ENCODE measurements around the gene RPA3. TPM values are rescaled to one million over a fixed set of nuclear protein-coding genes. Genes with fewer than 3 reads are reported as not detected.

Gene RPA3
- total RNA-seq, 1 experiment from 2014 or later, result 44.2 TPM

GRCh38 chr7:7707246-7707645 lies 11.2 kb downstream of the RPA3 start:
- H3K27ac Mint-ChIP-seq (ENCODE audit: low read depth, unreplicated experiment), result no peak overlapping the region
- no TSS peak for BruUV-seq (replicated peaks)
- H3K4me1 Mint-ChIP-seq (ENCODE audit: insufficient read depth, unreplicated experiment), result peaks cover 21% of the 10 kb centered on the region

GRCh38 chr7:7706556-7707172 lies 11.7 kb downstream of the RPA3 start:
- no peaks in the 10 kb centered on the region for H3K27me3 Mint-ChIP-seq (ENCODE audit: insufficient read depth, unreplicated experiment)
- intact Hi-C loops (cut with micrococcal nuclease), result no loop called here
- ChIA-PET POLR2A (interaction anchor here (0.8 to 3.2 kb wide), 2 partner anchors 12 to 65 kb away, joined by 5 to 9 read pairs; partner anchors contain the start of gene UMAD1), CTCF (no interaction called here)
- H3K4me3 Mint-ChIP-seq (ENCODE audit: unreplicated experiment), result no peak overlapping the region
- BruUV-seq (replicated peaks), result no TSS peak
- no peak for TF ChIP-seq CTCF (IDR thresholded peaks at IDR 0.05; ENCODE audit: unreplicated experiment)
- DNase-seq (ENCODE audit: unreplicated experiment), result no peak
- peaks cover 21% of the 10 kb centered on the region for H3K4me1 Mint-ChIP-seq (ENCODE audit: insufficient read depth, unreplicated experiment)
- H3K9me3 Mint-ChIP-seq (ENCODE audit: unreplicated experiment), result no peaks in the 10 kb centered on the region
- H3K36me3 Mint-ChIP-seq (ENCODE audit: insufficient read depth, unreplicated experiment), result peaks cover 7% of the 10 kb centered on the region
- no peak overlapping the region for H3K27ac Mint-ChIP-seq (ENCODE audit: low read depth, unreplicated experiment)

More at GRCh38 chr7:7707246-7707645, 11.2 kb downstream of the RPA3 start:
- no peak for DNase-seq (ENCODE audit: unreplicated experiment)
- peaks cover 7% of the 10 kb centered on the region for H3K36me3 Mint-ChIP-seq (ENCODE audit: insufficient read depth, unreplicated experiment)
- CTCF ChIA-PET, result no interaction called here
- POLR2A ChIA-PET, result interaction anchor here (0.8 to 3.2 kb wide), 3 partner anchors 11 to 66 kb away, joined by 5 to 9 read pairs (median 5); partner anchors contain the start of gene UMAD1
- TF ChIP-seq CTCF (IDR thresholded peaks at IDR 0.05; ENCODE audit: unreplicated experiment), result no peak
- H3K4me3 Mint-ChIP-seq (ENCODE audit: unreplicated experiment), result no peak overlapping the region
- no peaks in the 10 kb centered on the region for H3K9me3 Mint-ChIP-seq (ENCODE audit: unreplicated experiment)
- no peaks in the 10 kb centered on the region for H3K27me3 Mint-ChIP-seq (ENCODE audit: insufficient read depth, unreplicated experiment)
- intact Hi-C loops (cut with micrococcal nuclease), result no loop called here

GRCh38 chr7:7706101-7706511 lies 12.3 kb downstream of the RPA3 start:
- POLR2A ChIA-PET, result interaction anchor here (3.2 kb wide), 1 partner anchor 13 kb away, joined by 9 read pairs; no protein-coding TSS in a partner anchor
- H3K27ac Mint-ChIP-seq (ENCODE audit: low read depth, unreplicated experiment), result peak overlapping the region; percentile 43
- peaks cover 21% of the 10 kb centered on the region for H3K4me1 Mint-ChIP-seq (ENCODE audit: insufficient read depth, unreplicated experiment)

GRCh38 chr7:7705318-7705717 lies 13.1 kb downstream of the RPA3 start:
- POLR2A ChIA-PET, result interaction anchor here (0.9 to 2.3 kb wide), 4 partner anchors 14 to 66 kb away, joined by 3 to 21 read pairs (median 4); partner anchors contain the start of gene RPA3
- no peaks in the 10 kb centered on the region for H3K27me3 Mint-ChIP-seq (ENCODE audit: insufficient read depth, unreplicated experiment)
- CTCF ChIA-PET, result no interaction called here
- BruUV-seq (replicated peaks), result no TSS peak
- peaks cover 7% of the 10 kb centered on the region for H3K36me3 Mint-ChIP-seq (ENCODE audit: insufficient read depth, unreplicated experiment)
- H3K4me1 Mint-ChIP-seq (ENCODE audit: insufficient read depth, unreplicated experiment), result peaks cover 21% of the 10 kb centered on the region
- H3K9me3 Mint-ChIP-seq (ENCODE audit: unreplicated experiment), result no peaks in the 10 kb centered on the region
- peak overlapping the region; percentile 43 for H3K27ac Mint-ChIP-seq (ENCODE audit: low read depth, unreplicated experiment)
- DNase-seq (ENCODE audit: unreplicated experiment), result no peak
- no peak for TF ChIP-seq CTCF (IDR thresholded peaks at IDR 0.05; ENCODE audit: unreplicated experiment)
- no peak overlapping the region for H3K4me3 Mint-ChIP-seq (ENCODE audit: unreplicated experiment)
- intact Hi-C loops (cut with micrococcal nuclease), result no loop called here

More at GRCh38 chr7:7706101-7706511, 12.3 kb downstream of the RPA3 start:
- no peak for DNase-seq (ENCODE audit: unreplicated experiment)
- H3K27me3 Mint-ChIP-seq (ENCODE audit: insufficient read depth, unreplicated experiment), result no peaks in the 10 kb centered on the region
- CTCF ChIA-PET, result no interaction called here
- peaks cover 7% of the 10 kb centered on the region for H3K36me3 Mint-ChIP-seq (ENCODE audit: insufficient read depth, unreplicated experiment)
- no peak for TF ChIP-seq CTCF (IDR thresholded peaks at IDR 0.05; ENCODE audit: unreplicated experiment)
- H3K9me3 Mint-ChIP-seq (ENCODE audit: unreplicated experiment), result no peaks in the 10 kb centered on the region
- intact Hi-C loops (cut with micrococcal nuclease), result no loop called here
- BruUV-seq (replicated peaks), result no TSS peak
- H3K4me3 Mint-ChIP-seq (ENCODE audit: unreplicated experiment), result no peak overlapping the region

All from MCF 10A (cell line).